Hepatocyte (in vitro differentiated cells): ENCODE results near the gene ALPI. TPM values are rescaled to one million over a fixed set of nuclear protein-coding genes. Genes with fewer than 3 reads are reported as not detected.

Experiments used
- DNase-seq: peaks from one replicate; pipeline ENCODE4 v3.0.0-alpha.2; 2016; ENCODE audit warnings: low spot score
- H2AFZ ChIP-seq: fragments of 200-600 bp; sonication (generic); 2 replicates; pipeline ENCODE4 v1.6.0; 2016; ENCODE audit warnings: antibody characterized with exemption, mild to moderate bottlenecking
- H3K27ac ChIP-seq: fragments of 200-600 bp; sonication (generic); 2 replicates; pipeline ENCODE4 v1.5.1; 2016; ENCODE audit warnings: mild to moderate bottlenecking
- H3K27me3 ChIP-seq: fragments of 200-600 bp; sonication (generic); 2 replicates; pipeline ENCODE4 v1.6.1; 2016
- H3K36me3 ChIP-seq: fragments of 200-600 bp; sonication (generic); replicated peaks from 2 replicates; pipeline ENCODE4 v1.5.1; 2016; ENCODE audit warnings: low read depth; ENCODE audit not compliant: insufficient read depth
- H3K4me1 ChIP-seq: fragments of 200-600 bp; sonication (generic); 2 replicates; pipeline ENCODE4 v1.5.1; 2016; ENCODE audit warnings: mild to moderate bottlenecking, moderate library complexity; ENCODE audit not compliant: insufficient read depth
- H3K4me2 ChIP-seq: fragments of 200-600 bp; sonication (generic); 2 replicates; pipeline ENCODE4 v1.6.0; 2016
- H3K4me3 ChIP-seq: fragments of 200-600 bp; sonication (generic); 2 replicates; pipeline ENCODE4 v1.5.1; 2016; ENCODE audit warnings: mild to moderate bottlenecking
- H3K79me2 ChIP-seq: fragments of 200-600 bp; sonication (generic); 2 replicates; pipeline ENCODE4 v1.6.0; 2017; ENCODE audit warnings: mild to moderate bottlenecking
- H3K9me2 ChIP-seq: fragments of 200-600 bp; sonication (generic); replicated peaks from 2 replicates; pipeline ENCODE4 v1.6.0; 2017; ENCODE audit warnings: mild to moderate bottlenecking; ENCODE audit not compliant: insufficient read depth
- H3K9me3 ChIP-seq: fragments of 200-600 bp; sonication (generic); 2 replicates; pipeline ENCODE4 v1.5.1; 2016; ENCODE audit warnings: low read depth, mild to moderate bottlenecking
- H4K20me1 ChIP-seq: fragments of 200-600 bp; sonication (generic); 2 replicates; pipeline ENCODE4 v1.6.0; 2016; ENCODE audit warnings: mild to moderate bottlenecking; ENCODE audit not compliant: insufficient read depth, poor library complexity, severe bottlenecking
- EZH2 ChIP-seq: fragments of 200-600 bp; sonication (generic); IDR thresholded peaks from 2 replicates; pipeline ENCODE4 v1.6.1; 2016; ENCODE audit warnings: antibody characterized with exemption, mild to moderate bottlenecking, borderline replicate concordance
- EZH2phosphoT487 ChIP-seq: fragments of 200-600 bp; sonication (generic); IDR thresholded peaks from one replicate; pipeline ENCODE4 v1.6.1; 2018; ENCODE audit warnings: antibody characterized with exemption, mild to moderate bottlenecking, low read depth, moderate library complexity; ENCODE audit not compliant: unreplicated experiment, severe bottlenecking
- WGBS: methylation state at CpG from one replicate; pipeline ENCODE4 v1.1.6; 2016; ENCODE audit warnings: low lambda C conversion rate; ENCODE audit errors: missing lambda C conversion rate; 5-methylcytosine and 5-hydroxymethylcytosine counted together
- polyA plus RNA-seq: library from polyadenylated mRNA; unstranded; fragments of >200 nt; fragmentation: Nextera tagmentation; extraction: Ambion mirVana; gene quantifications from 2 replicates; pipeline ENCODE4 v1.2.1, GENCODE V29; 2016
- total RNA-seq: library from RNA; depleted of rRNA; stranded (reverse); fragments of >200 nt; gene quantifications from 2 replicates; pipeline ENCODE4 v1.2.3, GENCODE V29; 2014
- TF ChIP-seq, protein P1 (sequence below): fragments of 200-600 bp; sonication (generic); IDR thresholded peaks from 2 replicates; pipeline ENCODE4 v1.5.1; 2016; ENCODE audit warnings: antibody characterized with exemption, mild to moderate bottlenecking; ENCODE audit not compliant: poor library complexity

The ALPI gene
- total and polyA plus RNA-seq, 2 experiments from 2014 or later: 3.5 to 3.9 TPM

DNA sequence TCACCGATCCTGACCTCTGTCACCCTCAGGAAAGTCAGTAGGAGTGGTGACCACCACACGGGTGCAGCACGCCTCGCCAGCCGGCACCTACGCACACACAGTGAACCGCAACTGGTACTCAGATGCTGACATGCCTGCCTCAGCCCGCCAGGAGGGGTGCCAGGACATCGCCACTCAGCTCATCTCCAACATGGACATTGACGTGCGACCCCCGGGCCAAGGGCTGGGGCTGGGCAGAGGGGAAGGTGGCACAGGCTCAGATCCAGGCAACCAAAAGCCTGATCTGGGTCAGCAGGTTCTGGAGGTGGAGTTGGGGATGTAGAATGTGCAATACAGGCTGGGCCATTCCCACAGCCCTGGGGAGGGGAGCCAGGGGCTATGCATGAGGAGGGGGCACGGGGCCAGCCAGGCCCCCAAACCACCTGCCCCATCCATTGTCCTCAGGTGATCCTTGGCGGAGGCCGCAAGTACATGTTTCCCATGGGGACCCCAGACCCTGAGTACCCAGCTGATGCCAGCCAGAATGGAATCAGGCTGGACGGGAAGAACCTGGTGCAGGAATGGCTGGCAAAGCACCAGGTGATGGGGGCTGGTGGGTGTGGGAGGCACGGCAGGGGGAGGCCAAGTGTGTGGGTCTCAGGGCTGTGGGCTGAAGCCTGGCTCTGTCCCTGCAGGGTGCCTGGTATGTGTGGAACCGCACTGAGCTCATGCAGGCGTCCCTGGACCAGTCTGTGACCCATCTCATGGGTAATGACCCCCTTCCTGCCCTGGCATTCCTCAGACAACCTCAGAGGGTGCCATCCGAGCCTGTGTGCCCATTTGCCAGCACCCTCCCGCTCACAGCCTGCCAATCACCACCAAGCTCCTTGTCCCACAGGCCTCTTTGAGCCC lies 1.4 kb downstream of the ALPI start:
- Histone ChIP-seq H3K9me3 (no peaks in the 10 kb centered on the region), H3K27me3 (peaks cover 13% of the 10 kb centered on the region), H3K4me2 (no peak overlapping the region), H3K4me3 (no peak overlapping the region), H3K9me2 (no peaks in the 10 kb centered on the region), H3K4me1 (peaks cover 3% of the 10 kb centered on the region), H3K36me3 (no peaks in the 10 kb centered on the region), H3K27ac (no peak overlapping the region), H2AFZ (no peak overlapping the region), H4K20me1 (no peaks in the 10 kb centered on the region), H3K79me2 (no peaks in the 10 kb centered on the region)
- 95% methylated on average over 16 of the region's 21 CpGs for WGBS
- no peak for DNase-seq
- TF ChIP-seq EZH2: no peak
- TF ChIP-seq, protein P1, sequence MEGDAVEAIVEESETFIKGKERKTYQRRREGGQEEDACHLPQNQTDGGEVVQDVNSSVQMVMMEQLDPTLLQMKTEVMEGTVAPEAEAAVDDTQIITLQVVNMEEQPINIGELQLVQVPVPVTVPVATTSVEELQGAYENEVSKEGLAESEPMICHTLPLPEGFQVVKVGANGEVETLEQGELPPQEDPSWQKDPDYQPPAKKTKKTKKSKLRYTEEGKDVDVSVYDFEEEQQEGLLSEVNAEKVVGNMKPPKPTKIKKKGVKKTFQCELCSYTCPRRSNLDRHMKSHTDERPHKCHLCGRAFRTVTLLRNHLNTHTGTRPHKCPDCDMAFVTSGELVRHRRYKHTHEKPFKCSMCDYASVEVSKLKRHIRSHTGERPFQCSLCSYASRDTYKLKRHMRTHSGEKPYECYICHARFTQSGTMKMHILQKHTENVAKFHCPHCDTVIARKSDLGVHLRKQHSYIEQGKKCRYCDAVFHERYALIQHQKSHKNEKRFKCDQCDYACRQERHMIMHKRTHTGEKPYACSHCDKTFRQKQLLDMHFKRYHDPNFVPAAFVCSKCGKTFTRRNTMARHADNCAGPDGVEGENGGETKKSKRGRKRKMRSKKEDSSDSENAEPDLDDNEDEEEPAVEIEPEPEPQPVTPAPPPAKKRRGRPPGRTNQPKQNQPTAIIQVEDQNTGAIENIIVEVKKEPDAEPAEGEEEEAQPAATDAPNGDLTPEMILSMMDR: no peak
- TF ChIP-seq EZH2phosphoT487: no peak

DNA sequence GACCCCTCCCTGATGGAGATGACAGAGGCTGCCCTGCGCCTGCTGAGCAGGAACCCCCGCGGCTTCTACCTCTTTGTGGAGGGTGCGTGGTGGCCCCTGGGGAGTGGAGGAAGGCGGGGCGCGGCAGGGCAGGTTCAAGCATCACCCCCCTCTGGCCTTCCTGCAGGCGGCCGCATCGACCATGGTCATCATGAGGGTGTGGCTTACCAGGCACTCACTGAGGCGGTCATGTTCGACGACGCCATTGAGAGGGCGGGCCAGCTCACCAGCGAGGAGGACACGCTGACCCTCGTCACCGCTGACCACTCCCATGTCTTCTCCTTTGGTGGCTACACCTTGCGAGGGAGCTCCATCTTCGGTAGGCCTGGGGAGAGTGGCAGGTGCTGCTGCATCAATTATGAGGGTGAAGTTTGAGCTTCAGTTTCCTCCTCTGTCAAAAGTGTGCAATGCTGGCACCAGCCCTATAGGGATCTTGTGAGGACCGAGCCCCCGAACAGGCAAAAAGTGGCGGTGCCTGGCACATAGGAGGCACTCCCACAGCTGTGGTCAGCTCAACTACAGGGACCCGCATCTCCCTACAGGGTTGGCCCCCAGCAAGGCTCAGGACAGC lies 2.2 kb downstream of the ALPI start:
- no peaks in the 10 kb centered on the region for H3K9me2 ChIP-seq
- no peak overlapping the region for H3K4me3 ChIP-seq
- no peaks in the 10 kb centered on the region for H3K9me3 ChIP-seq
- H3K4me2 ChIP-seq: no peak overlapping the region
- TF ChIP-seq, protein P1: no peak
- TF ChIP-seq EZH2 (no peak), EZH2phosphoT487 (no peak)
- H4K20me1 ChIP-seq: no peaks in the 10 kb centered on the region
- no peak for DNase-seq
- H3K79me2 ChIP-seq: no peaks in the 10 kb centered on the region
- 93% methylated on average over 25 of the region's 25 CpGs for WGBS
- H2AFZ ChIP-seq: no peak overlapping the region
- H3K36me3 ChIP-seq: no peaks in the 10 kb centered on the region
- peaks cover 15% of the 10 kb centered on the region for H3K27me3 ChIP-seq
- H3K4me1 ChIP-seq: peaks cover 3% of the 10 kb centered on the region
- no peak overlapping the region for H3K27ac ChIP-seq

DNA sequence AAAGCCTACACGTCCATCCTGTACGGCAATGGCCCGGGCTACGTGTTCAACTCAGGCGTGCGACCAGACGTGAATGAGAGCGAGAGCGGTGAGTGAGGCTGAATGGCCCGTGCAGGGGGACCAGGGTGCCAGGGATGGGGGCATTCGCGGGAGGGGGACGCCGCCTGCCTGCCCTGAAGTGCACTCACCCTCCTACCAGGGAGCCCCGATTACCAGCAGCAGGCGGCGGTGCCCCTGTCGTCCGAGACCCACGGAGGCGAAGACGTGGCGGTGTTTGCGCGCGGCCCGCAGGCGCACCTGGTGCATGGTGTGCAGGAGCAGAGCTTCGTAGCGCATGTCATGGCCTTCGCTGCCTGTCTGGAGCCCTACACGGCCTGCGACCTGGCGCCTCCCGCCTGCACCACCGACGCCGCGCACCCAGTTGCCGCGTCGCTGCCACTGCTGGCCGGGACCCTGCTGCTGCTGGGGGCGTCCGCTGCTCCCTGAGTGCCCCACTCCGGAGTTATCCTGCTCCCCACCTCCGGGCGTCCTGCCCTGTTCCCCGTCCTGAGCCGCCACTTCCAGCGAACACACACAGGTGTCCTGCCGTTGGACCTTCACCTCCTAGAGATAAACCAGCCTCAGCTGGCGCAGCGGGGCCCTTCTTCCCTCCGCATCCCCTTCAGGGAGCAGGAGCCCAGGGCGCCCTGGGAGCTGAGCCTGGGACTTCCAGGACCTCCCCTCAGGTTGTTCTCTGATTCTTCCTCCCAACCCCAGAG lies 2.9 kb downstream of the ALPI start:
- H4K20me1 ChIP-seq: no peaks in the 10 kb centered on the region
- H3K4me2 ChIP-seq: no peak overlapping the region
- H3K4me1 ChIP-seq: peaks cover 3% of the 10 kb centered on the region
- no peak overlapping the region for H3K4me3 ChIP-seq
- DNase-seq: no peak
- H3K79me2 ChIP-seq: no peaks in the 10 kb centered on the region
- 97% methylated on average over 49 of the region's 56 CpGs for WGBS
- no peaks in the 10 kb centered on the region for H3K9me3 ChIP-seq
- TF ChIP-seq, protein P1: no peak
- TF ChIP-seq EZH2 (no peak), EZH2phosphoT487 (no peak)
- H3K36me3 ChIP-seq: no peaks in the 10 kb centered on the region
- H3K27ac ChIP-seq: no peak overlapping the region
- no peaks in the 10 kb centered on the region for H3K9me2 ChIP-seq
- peaks cover 15% of the 10 kb centered on the region for H3K27me3 ChIP-seq
- H2AFZ ChIP-seq: no peak overlapping the region
